ENCODE data around the gene COL4A5. TPM values are rescaled to one million over a fixed set of nuclear protein-coding genes. Genes with fewer than 3 reads are reported as not detected.

COL4A5 gene
- polyA plus RNA-seq, 2 donors = 8.4 to 12.4 TPM

DNA sequence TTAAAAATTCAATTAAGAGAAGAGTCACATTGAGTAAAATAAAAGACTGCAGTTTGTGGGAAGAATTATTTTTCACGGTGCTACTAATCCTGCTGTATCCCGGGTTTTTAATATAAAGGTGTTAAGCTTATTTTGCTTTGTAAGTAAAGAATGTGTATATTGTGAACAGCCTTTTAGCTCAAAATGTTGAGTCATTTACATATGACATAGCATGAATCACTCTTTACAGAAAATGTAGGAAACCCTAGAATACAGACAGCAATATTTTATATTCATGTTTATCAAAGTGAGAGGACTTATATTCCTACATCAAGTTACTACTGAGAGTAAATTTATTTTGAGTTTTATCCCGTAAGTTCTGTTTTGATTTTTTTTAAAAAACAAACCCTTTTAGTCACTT lies 257.1 kb downstream of the COL4A5 start:
- Histone ChIP-seq H3K4me3 (ENCODE audit: low read depth in 1 of 2, low read length in 2 of 2) (no peak overlapping the region), H3K4me1 (ENCODE audit: control insufficient read depth in 2 of 2, insufficient read depth in 2 of 2, low read length in 1 of 2) (no peaks in the 10 kb centered on the region), H3K27ac (ENCODE audit: low read depth in 2 of 2, low read length in 1 of 2) (no peak overlapping the region), H3K27me3 (ENCODE audit: control insufficient read depth in 1 of 2, insufficient read depth in 2 of 2, low read length in 2 of 2) (no peaks in the 10 kb centered on the region), H3K36me3 (ENCODE audit: control insufficient read depth in 2 of 2, insufficient read depth in 2 of 2, low read length in 1 of 2) (no peaks in the 10 kb centered on the region), H3K9me3 (ENCODE audit: control insufficient read depth in 2 of 2, insufficient read depth in 1 of 2, low read depth in 1 of 2, low read length in 1 of 2) (no peaks in the 10 kb centered on the region)
- WGBS, 2 donors = 58 to 77% methylated on average over 3 of the region's 3 CpGs

- Histone ChIP-seq H3K4me3 (ENCODE audit: low read depth in 1 of 2, low read length in 2 of 2) (no peak overlapping the region), H3K9me3 (ENCODE audit: control insufficient read depth in 2 of 2, insufficient read depth in 1 of 2, low read depth in 1 of 2, low read length in 1 of 2) (no peaks in the 10 kb centered on the region), H3K36me3 (ENCODE audit: control insufficient read depth in 2 of 2, insufficient read depth in 2 of 2, low read length in 1 of 2) (no peaks in the 10 kb centered on the region), H3K27ac (ENCODE audit: low read depth in 2 of 2, low read length in 1 of 2) (no peak overlapping the region), H3K27me3 (ENCODE audit: control insufficient read depth in 1 of 2, insufficient read depth in 2 of 2, low read length in 2 of 2) (no peaks in the 10 kb centered on the region), H3K4me1 (ENCODE audit: control insufficient read depth in 2 of 2, insufficient read depth in 2 of 2, low read length in 1 of 2) (no peaks in the 10 kb centered on the region)
- WGBS, 2 donors = 47 to 54% methylated on average over 1 of the region's 1 CpG
Measured at GRCh38 chrX:108699368-108699767, 259.7 kb downstream of the COL4A5 start.

DNA sequence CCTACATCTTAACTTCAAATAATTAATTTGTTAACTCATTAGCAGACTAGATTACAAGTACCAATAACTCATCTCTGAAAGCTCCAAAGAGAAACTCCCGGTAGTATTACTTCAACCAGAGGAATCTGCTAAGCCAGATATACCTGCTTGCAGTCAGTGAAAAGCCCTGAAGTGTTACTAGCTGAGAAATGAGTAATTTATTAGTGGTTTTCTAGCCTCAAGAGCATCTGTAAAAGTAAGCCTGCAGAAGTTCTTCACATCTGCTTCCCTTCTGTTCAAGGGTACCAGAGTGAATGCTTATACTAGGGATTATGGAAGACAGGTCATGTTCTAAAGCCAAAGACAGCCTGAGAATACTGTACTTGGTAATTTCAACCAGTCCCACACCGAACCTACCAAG lies 262.0 kb downstream of the COL4A5 start:
- WGBS, 2 donors = 68 to 74% methylated on average over 2 of the region's 2 CpGs
- no peak overlapping the region for H3K27ac ChIP-seq (ENCODE audit: low read depth in 2 of 2, low read length in 1 of 2)
- H3K9me3 ChIP-seq (ENCODE audit: control insufficient read depth in 2 of 2, insufficient read depth in 1 of 2, low read depth in 1 of 2, low read length in 1 of 2) = no peaks in the 10 kb centered on the region
- H3K36me3 ChIP-seq (ENCODE audit: control insufficient read depth in 2 of 2, insufficient read depth in 2 of 2, low read length in 1 of 2) = no peaks in the 10 kb centered on the region
- no peak overlapping the region for H3K4me3 ChIP-seq (ENCODE audit: low read depth in 1 of 2, low read length in 2 of 2)
- no peaks in the 10 kb centered on the region for H3K4me1 ChIP-seq (ENCODE audit: control insufficient read depth in 2 of 2, insufficient read depth in 2 of 2, low read length in 1 of 2)
- no peaks in the 10 kb centered on the region for H3K27me3 ChIP-seq (ENCODE audit: control insufficient read depth in 1 of 2, insufficient read depth in 2 of 2, low read length in 2 of 2)

DNA sequence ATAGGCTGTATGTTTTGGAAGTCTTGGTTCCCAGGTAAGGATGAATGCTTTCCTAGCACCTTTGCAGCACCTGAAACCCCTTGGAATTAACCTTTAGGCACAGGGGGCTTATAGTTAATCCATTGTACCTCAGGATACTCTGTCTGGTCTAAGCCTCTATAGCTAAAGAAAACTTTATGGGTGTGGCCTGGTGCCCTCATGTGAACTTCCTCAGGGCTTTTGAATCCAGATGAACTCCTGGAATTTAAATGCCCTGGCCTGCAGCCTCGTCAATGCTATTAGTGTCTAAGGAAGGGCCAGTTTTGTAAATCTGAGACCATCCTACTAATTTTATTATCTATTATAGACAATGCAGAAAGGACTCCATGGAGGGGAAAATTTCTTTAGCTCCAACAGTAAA lies 262.9 kb downstream of the COL4A5 start:
- Histone ChIP-seq H3K4me3 (ENCODE audit: low read depth in 1 of 2, low read length in 2 of 2) (no peak overlapping the region), H3K36me3 (ENCODE audit: control insufficient read depth in 2 of 2, insufficient read depth in 2 of 2, low read length in 1 of 2) (no peaks in the 10 kb centered on the region), H3K4me1 (ENCODE audit: control insufficient read depth in 2 of 2, insufficient read depth in 2 of 2, low read length in 1 of 2) (no peaks in the 10 kb centered on the region), H3K27ac (ENCODE audit: low read depth in 2 of 2, low read length in 1 of 2) (no peak overlapping the region), H3K9me3 (ENCODE audit: control insufficient read depth in 2 of 2, insufficient read depth in 1 of 2, low read depth in 1 of 2, low read length in 1 of 2) (no peaks in the 10 kb centered on the region), H3K27me3 (ENCODE audit: control insufficient read depth in 1 of 2, insufficient read depth in 2 of 2, low read length in 2 of 2) (no peaks in the 10 kb centered on the region)
- WGBS, 2 donors = 12 to 22% methylated on average over 1 of the region's 1 CpG

DNA sequence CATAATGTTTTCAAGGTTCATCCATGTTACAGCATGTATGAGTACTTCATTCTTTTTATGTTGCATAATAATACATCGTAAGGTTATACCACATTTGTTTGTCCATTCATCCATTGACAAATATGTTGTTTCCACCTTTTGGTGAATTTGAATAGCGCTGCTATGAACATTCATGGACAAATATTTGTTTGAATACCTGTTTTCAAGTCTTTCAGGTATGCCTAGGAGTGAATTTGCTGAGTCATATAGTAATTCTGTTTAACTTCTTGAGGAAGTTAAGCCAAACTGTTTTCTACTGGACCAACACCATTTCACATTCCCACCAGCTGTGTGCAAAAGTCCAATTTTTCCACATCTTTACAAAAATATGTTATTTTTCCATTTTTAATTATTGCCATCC lies 265.2 kb downstream of the COL4A5 start:
- no peaks in the 10 kb centered on the region for H3K27me3 ChIP-seq (ENCODE audit: control insufficient read depth in 1 of 2, insufficient read depth in 2 of 2, low read length in 2 of 2)
- no peaks in the 10 kb centered on the region for H3K36me3 ChIP-seq (ENCODE audit: control insufficient read depth in 2 of 2, insufficient read depth in 2 of 2, low read length in 1 of 2)
- H3K27ac ChIP-seq (ENCODE audit: low read depth in 2 of 2, low read length in 1 of 2) = no peak overlapping the region
- H3K4me1 ChIP-seq (ENCODE audit: control insufficient read depth in 2 of 2, insufficient read depth in 2 of 2, low read length in 1 of 2) = no peaks in the 10 kb centered on the region
- WGBS, 2 donors = 52 to 61% methylated on average over 2 of the region's 2 CpGs
- H3K9me3 ChIP-seq (ENCODE audit: control insufficient read depth in 2 of 2, insufficient read depth in 1 of 2, low read depth in 1 of 2, low read length in 1 of 2) = no peaks in the 10 kb centered on the region
- no peak overlapping the region for H3K4me3 ChIP-seq (ENCODE audit: low read depth in 1 of 2, low read length in 2 of 2)

GRCh38 chrX:108712886-108713285 lies 273.2 kb downstream of the COL4A5 start:
- no peaks in the 10 kb centered on the region for H3K27me3 ChIP-seq (ENCODE audit: control insufficient read depth in 1 of 2, insufficient read depth in 2 of 2, low read length in 2 of 2)
- no peaks in the 10 kb centered on the region for H3K4me1 ChIP-seq (ENCODE audit: control insufficient read depth in 2 of 2, insufficient read depth in 2 of 2, low read length in 1 of 2)
- H3K36me3 ChIP-seq (ENCODE audit: control insufficient read depth in 2 of 2, insufficient read depth in 2 of 2, low read length in 1 of 2) = no peaks in the 10 kb centered on the region
- H3K9me3 ChIP-seq (ENCODE audit: control insufficient read depth in 2 of 2, insufficient read depth in 1 of 2, low read depth in 1 of 2, low read length in 1 of 2) = no peaks in the 10 kb centered on the region
- H3K4me3 ChIP-seq (ENCODE audit: low read depth in 1 of 2, low read length in 2 of 2) = no peak overlapping the region
- WGBS, 2 donors = 66 to 75% methylated on average over 1 of the region's 1 CpG
- H3K27ac ChIP-seq (ENCODE audit: low read depth in 2 of 2, low read length in 1 of 2) = no peak overlapping the region

- 51 to 54% methylated on average over 2 of the region's 2 CpGs for WGBS, 2 donors
- Histone ChIP-seq H3K36me3 (ENCODE audit: control insufficient read depth in 2 of 2, insufficient read depth in 2 of 2, low read length in 1 of 2) (no peaks in the 10 kb centered on the region), H3K4me3 (ENCODE audit: low read depth in 1 of 2, low read length in 2 of 2) (no peak overlapping the region), H3K4me1 (ENCODE audit: control insufficient read depth in 2 of 2, insufficient read depth in 2 of 2, low read length in 1 of 2) (no peaks in the 10 kb centered on the region), H3K27me3 (ENCODE audit: control insufficient read depth in 1 of 2, insufficient read depth in 2 of 2, low read length in 2 of 2) (peaks cover 0 to 6% of the 10 kb centered on the region in 2 donors), H3K9me3 (ENCODE audit: control insufficient read depth in 2 of 2, insufficient read depth in 1 of 2, low read depth in 1 of 2, low read length in 1 of 2) (no peaks in the 10 kb centered on the region), H3K27ac (ENCODE audit: low read depth in 2 of 2, low read length in 1 of 2) (no peak overlapping the region)
Measured at GRCh38 chrX:108722561-108722960, 282.9 kb downstream of the COL4A5 start.

DNA sequence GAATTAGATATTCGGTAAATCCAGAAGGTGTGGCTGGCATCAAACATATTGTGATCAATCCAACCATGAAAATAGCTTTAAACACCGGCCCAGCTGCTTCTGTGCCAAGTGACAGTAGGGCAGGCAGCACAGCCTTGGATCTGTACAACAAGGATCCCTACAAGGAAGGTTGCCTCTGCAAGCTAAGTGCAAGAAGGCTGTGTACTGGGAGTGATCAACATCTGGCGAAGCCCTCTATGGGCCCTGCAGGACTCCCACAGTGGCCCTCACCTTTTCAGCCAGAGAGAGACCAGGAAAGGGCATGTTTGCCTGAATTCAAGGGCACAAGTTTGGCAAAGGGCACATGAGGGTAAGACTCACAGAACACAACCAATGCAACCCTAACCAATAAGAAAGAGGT lies 287.1 kb downstream of the COL4A5 start:
- no peaks in the 10 kb centered on the region for H3K36me3 ChIP-seq (ENCODE audit: control insufficient read depth in 2 of 2, insufficient read depth in 2 of 2, low read length in 1 of 2)
- H3K4me1 ChIP-seq (ENCODE audit: control insufficient read depth in 2 of 2, insufficient read depth in 2 of 2, low read length in 1 of 2) = no peaks in the 10 kb centered on the region
- H3K4me3 ChIP-seq (ENCODE audit: low read depth in 1 of 2, low read length in 2 of 2) = no peak overlapping the region
- no peak overlapping the region for H3K27ac ChIP-seq (ENCODE audit: low read depth in 2 of 2, low read length in 1 of 2)
- H3K27me3 ChIP-seq (ENCODE audit: control insufficient read depth in 1 of 2, insufficient read depth in 2 of 2, low read length in 2 of 2) = peaks cover 0 to 6% of the 10 kb centered on the region in 2 donors
- no peaks in the 10 kb centered on the region for H3K9me3 ChIP-seq (ENCODE audit: control insufficient read depth in 2 of 2, insufficient read depth in 1 of 2, low read depth in 1 of 2, low read length in 1 of 2)
- WGBS, 2 donors = 56 to 62% methylated on average over 3 of the region's 3 CpGs

- Histone ChIP-seq H3K4me1 (ENCODE audit: control insufficient read depth in 2 of 2, insufficient read depth in 2 of 2, low read length in 1 of 2) (no peaks in the 10 kb centered on the region), H3K36me3 (ENCODE audit: control insufficient read depth in 2 of 2, insufficient read depth in 2 of 2, low read length in 1 of 2) (no peaks in the 10 kb centered on the region), H3K4me3 (ENCODE audit: low read depth in 1 of 2, low read length in 2 of 2) (no peak overlapping the region), H3K9me3 (ENCODE audit: control insufficient read depth in 2 of 2, insufficient read depth in 1 of 2, low read depth in 1 of 2, low read length in 1 of 2) (peaks cover 0 to 5% of the 10 kb centered on the region in 2 donors), H3K27ac (ENCODE audit: low read depth in 2 of 2, low read length in 1 of 2) (no peak overlapping the region), H3K27me3 (ENCODE audit: control insufficient read depth in 1 of 2, insufficient read depth in 2 of 2, low read length in 2 of 2) (peaks cover 10 to 12% of the 10 kb centered on the region in 2 donors)
- WGBS, 2 donors = 27 to 30% methylated on average over 2 of the region's 2 CpGs
Measured at GRCh38 chrX:108731153-108731552, 291.5 kb downstream of the COL4A5 start.

DNA sequence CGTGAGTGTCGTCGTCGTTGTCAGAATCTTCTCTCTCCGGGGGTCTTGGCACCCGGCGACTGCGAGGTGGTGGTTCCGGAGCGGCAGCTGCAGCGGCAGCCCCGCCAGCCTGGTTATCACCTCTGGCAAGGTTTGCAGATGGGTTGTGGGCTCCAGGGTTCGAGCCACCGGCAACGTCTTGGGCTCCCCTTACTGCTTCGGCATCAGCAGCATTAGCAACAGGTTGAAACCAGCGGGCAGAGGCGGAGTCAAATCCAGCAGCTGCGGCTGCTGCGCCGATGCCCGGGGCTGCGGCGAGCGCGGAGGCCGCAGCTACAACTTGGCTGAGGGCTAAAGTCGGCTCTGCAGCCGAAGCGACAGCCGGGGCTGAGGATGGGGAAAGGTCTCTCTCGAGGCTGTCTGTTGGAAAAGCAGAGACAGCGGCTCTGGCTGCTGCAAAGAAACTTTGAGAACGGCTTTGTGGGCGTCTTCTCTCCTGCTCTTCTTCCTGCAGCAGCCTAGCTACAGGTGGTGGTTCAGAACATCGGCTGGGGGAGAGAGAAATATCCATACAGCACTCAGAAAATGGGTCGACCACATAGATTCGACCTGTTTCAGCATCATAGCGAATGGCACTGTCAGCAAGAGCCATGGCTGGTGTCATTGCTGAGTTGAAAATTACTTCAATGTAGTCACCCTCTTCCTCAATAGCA lies 293.1 kb downstream of the COL4A5 start:
- H3K4me1 ChIP-seq (ENCODE audit: control insufficient read depth in 2 of 2, insufficient read depth in 2 of 2, low read length in 1 of 2) = no peaks in the 10 kb centered on the region
- peaks cover 0 to 5% of the 10 kb centered on the region in 2 donors for H3K9me3 ChIP-seq (ENCODE audit: control insufficient read depth in 2 of 2, insufficient read depth in 1 of 2, low read depth in 1 of 2, low read length in 1 of 2)
- no peak overlapping the region for H3K4me3 ChIP-seq (ENCODE audit: low read depth in 1 of 2, low read length in 2 of 2)
- H3K27me3 ChIP-seq (ENCODE audit: control insufficient read depth in 1 of 2, insufficient read depth in 2 of 2, low read length in 2 of 2) = peaks cover 5 to 12% of the 10 kb centered on the region in 2 donors
- no peak overlapping the region for H3K27ac ChIP-seq (ENCODE audit: low read depth in 2 of 2, low read length in 1 of 2)
- no peaks in the 10 kb centered on the region for H3K36me3 ChIP-seq (ENCODE audit: control insufficient read depth in 2 of 2, insufficient read depth in 2 of 2, low read length in 1 of 2)
- 7 to 27% methylated on average over 39 of the region's 39 CpGs for WGBS, 2 donors

All from esophagus (tissue), 2 donors.